ENCODE results near the gene AOPEP.

AOPEP gene

DNA sequence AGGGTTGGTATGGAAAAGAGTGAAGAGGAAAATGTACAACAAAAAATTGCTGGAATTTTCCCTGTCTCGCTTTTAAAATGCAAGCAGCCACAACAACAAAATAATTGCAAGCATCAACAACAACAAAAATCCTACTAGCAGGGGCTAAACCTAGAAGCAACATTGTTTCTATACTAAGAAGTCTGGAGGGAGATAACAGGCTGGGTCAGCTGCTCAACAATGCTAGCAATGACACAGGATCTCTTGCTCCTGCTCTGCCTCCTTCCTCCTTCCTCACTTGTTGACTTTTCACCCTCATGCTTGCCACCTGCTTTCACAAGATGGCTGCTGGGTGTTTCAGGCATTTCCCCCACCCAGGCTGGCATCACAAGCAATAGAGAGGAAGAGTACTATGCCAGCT lies 7.6 kb upstream of the AOPEP start:
- DNase-seq (ENCODE audit: low read depth) = no peak

DNA sequence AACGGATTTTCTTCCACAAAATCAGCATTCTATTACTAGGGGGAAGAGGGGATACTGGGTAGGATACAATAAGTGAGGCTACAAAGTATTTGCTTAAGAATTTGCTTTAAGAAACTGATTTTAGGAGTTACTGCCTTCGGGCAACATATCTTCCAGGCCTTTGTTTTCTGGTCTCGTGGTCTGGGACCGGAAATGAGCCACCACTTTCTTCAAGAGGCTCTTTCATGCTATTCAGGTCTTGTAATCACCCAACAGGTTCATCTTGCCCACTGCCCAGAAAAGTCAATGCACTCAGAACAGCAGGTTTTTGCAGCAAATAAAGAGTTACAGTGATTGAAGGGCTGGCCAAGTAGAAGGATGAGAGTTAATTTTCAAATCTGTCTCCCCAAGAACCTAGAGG lies 6.6 kb upstream of the AOPEP start:
- DNase-seq (ENCODE audit: low read depth) = no peak

DNA sequence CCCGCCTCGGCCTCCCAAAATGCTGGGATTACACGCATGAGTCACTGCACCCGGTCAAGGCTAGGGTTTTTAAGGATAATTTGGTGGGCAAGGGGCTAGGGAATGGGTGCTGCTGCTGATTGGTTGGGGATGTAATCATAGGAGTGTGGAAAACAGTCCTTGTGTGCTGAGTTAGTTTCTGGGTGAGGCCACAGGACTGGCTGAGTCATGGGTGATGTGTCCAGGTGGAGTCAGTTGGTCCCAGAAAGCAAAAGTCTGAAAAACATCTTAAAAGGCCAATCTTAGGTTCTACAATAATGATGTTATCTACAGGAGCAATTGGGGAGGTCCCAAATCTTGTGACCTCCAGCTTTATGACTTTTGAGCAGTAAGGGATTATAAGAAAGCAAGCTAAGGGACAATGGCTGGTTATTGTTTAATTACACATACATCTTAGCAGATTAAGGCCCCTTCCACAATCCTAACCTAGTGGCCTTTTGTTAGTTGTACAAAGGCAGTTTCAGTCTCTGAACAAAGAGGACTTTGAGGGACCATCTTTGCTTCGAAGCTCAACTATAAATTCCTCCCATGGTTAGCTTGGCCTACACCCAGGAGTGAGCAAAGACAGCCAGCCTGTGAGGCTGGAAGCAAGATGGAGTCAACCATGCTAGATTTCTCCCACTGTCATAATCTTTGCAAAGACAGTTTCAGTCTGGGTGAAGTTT lies 5.5 kb upstream of the AOPEP start:
- no peak for DNase-seq (ENCODE audit: low read depth)

DNA sequence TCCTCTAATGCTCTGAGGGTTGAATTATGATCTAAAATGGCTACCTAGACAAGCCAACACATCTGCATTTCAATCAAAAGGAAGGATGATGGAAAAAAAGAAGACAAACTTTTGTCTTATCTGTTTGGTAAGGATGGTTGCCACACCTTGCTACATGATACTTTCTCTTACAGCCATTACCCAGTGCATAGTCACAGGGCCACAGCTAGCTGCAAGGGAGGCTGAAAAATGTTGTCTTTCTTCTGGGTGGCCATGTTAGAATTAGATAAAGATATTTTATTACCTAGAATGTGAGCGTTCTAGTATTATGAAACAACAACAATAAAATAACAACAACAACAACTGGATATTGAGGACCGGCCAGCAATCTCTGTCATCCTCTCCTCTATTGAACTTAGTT lies 4.7 kb upstream of the AOPEP start:
- no peak for DNase-seq (ENCODE audit: low read depth)

DNA sequence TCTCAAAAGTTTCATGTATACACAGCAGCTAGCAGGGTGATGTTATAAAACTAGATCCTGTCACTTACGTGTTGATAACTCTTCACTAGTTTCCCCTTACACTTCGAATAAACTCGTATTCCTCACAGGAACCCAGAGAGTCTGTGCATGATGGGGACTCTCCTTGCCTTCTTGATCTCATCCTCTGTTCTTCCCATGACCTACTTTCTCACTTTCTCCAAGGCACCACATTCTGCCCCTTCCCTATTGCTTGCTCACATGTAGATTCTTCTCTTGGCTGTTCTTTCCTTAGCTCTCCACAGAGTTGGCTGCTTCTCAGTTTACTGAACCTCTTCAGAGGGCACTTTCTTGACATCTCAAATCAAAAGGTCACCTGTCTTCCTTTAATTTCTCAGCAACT lies 1.2 kb upstream of the AOPEP start:
- DNase-seq (ENCODE audit: low read depth) = no peak

DNA sequence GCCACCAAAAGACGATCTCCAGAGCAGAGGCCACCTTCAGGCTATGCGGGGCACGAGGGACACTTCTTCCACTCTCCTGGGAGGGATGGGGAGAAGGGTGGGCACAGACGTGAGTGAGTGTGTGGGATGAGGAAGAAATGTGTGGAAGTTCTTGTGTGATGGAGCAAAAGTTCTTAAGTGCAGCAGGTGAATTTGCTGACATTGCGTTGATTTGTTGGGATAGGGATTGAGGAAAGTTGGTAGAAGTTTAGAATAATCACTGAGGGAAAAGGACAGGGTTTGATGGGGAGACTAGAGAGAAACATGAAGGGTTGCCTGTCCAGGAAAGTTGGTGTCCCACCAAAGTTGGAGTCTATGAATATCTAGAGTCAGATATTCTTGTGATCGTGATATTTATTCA lies 2.2 kb downstream of the AOPEP start:
- no peak for DNase-seq (ENCODE audit: low read depth)

DNA sequence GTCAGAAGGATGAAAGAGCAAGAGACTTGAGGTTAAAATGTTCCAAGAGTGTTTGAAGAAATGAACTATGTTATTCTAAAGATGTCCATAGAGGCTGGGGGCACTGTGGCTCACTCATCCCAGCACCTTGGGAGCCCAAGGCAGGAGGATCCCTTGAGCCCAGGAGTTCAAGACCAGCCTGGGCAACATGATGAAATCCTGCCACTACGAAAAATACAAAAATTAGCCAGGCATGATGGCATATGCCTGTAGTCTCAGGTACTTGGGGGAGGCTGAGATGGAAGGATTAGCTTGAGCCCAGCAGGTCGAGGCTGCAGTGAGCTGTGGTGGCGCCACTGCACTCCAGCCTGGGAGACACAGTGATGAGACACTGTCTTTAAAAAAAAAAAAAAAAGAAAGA lies 2.7 kb downstream of the AOPEP start:
- no peak for DNase-seq (ENCODE audit: low read depth)

DNA sequence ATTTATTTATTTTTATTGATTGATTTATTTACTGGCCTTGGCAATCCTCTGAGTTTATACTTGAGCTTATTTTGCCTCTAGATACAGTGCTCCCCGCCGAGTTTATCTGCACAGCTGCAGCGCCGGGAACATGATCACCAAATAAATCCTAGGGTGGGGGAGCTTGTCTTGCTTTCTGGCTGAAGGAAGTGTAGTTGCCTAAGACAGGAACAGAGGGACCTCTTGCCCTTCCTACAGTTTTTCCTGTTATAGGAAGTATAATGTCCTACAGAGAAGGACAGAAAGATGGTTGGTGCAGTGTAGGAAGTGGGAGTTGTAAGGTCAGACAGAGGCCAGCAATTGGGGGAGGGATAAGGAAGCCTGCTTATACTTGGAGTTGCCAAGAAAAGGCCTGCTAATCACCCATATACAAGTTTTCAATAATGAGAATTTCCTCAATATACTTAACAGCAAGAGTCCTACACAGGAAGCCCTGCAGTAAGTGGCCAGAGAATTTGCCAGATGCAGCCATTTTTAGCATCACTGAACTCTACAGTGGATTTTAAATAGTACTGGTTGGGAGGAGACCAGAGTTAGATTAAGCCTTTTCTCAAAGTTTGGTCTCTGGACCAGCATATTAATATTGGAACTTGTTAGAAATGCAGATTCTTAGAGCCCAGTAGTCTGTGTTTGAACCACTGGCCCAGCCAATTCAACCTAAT lies 7.7 kb downstream of the AOPEP start:
- no peak for DNase-seq (ENCODE audit: low read depth)

DNA sequence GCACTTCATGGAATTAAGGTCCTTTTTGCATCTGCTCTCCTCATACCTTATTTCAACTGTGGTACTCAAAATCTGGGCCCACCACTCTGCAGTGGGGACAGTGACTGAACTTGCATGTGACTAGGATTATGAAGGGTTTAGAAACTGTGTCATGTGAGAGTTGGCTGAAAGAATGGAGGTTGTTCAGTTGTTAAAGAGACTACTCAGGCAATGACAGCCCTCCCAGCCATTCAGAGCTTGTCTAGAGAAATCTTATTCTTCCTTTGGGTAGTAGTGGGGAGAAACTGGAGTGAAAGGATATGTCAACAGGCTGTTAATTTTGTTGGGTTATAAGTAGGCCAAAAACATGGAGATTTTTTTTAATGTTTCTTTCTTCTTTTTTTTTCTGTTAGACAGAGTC lies 10.3 kb downstream of the AOPEP start:
- DNase-seq (ENCODE audit: low read depth) = no peak

DNA sequence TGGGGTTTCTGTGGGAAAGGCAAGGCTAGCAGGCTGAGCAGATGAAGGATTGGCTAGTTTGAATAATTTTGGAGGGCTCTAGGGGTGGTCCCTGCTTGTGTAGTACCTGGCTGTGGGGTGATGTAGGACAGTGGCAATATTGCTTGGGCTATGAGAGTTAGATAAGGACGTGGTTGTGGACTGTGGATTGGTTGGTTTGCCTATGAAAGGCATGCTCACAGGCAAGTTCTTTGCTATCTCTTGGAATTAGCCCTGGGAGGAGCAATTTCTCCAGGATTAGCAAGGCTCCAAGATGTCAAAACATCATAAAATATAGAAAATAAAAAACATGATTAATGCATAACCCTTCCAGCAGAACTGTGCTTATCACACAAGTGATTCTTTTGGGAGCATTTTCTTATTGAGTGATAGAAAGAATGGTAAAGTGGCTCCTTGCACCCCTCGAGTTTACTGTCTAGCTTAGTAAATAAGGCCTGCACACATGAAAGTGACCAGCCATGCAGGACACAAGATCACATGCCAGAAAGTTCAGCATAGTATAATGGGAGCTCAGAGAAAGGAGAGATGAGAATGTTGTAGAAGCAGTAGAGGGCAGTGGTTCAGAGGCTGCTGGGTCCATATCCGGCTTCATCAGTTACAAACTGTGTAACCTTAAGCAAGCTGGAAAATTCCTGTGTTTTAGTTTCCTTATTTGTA lies 13.8 kb downstream of the AOPEP start:
- DNase-seq (ENCODE audit: low read depth) = peak; percentile 15

DNA sequence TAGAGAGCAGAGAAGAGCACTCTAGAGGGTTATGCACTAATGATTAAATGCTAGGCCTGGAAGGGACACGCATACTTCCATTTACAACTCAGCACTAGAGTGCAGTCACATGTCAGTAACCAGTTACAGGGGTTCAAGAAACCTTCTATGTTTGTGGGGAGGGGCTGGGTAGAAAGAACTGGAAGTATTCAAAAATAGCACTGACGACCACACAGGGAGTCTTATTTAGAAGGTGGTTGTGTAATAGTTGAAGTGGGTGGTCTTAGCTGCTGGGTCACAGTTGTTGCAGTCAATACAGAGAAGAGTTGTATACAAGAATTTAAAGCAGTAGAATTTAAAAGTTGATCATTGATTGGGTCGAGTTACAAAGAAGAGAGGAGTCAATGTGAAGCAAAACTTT lies 15.4 kb downstream of the AOPEP start:
- no peak for DNase-seq (ENCODE audit: low read depth)

DNA sequence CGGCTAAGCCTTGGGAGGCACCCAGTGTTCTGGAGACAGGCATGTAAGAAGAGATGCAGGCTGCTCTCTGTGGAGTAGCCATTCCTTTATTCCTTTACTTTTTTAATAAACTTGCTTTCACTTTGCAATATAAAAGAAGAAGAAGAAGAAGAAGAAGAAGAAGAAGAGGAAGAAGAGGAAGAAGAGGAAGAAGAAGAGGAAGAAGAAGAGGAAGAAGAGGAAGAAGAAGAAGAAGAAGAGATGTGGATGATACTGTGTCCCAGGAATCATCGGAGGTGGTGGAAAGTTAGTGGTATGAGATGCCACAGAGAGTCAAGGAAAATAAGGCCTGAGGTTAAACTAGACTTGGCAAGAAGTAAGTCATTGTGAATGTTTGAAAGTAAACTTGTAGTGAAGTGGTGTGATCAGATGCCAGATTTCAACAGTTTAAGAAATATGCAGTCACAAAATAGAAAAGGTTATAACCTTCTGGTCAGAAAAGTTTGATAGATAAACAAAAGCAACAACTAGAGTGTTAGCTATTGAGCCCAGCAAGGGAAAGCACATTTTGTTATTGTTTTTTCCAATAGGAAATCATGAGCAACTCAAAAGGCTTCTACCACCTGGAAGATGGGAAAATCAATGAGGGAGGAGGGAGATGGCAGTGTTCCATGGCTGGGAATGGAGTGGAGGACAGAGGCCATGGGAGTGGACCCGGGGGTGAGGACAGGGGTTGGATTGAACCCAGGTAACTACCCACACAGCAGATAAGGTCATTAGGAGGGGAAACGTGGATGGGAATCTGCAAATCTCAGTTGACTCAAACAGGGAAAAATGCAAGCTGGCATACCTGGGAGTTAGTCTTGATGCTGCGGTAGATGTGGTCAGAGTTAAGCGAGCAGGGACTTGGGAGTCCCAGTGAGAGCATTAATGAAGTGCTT lies 16.8 kb downstream of the AOPEP start:
- DNase-seq (ENCODE audit: low read depth) = no peak

DNA sequence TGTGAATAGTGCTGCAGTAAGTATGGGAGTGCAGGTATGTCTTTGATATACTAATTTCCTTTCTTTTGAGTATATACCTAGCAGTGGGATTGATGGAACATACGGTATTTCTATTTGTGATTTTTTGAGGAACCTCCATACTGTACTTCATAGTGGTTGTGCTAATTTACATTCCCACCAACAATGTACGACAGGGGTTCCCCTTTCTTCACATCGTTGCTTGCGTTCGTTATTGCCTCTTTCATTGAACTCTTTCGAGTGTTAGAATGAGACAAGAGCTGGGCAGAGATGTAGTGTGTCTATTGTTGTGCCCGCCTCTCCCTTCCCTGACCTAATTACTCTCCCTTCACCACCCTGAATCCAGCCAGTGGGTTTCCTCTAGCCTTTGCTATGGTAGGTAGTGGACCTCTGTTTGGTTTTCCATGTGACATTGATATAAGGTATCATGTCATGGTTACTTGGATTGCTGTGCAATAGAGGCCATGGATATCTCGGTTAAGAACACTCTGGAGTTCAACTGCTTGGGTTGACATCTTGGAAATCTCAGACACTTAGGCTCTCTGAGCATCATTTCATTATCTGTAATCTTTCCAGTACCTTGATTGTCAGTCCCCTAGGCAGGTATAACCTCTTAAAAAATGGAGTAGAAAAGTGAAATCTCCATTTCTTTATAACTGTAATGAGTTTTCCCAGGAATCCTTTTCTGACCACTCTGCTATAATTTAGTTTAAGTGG lies 19.5 kb downstream of the AOPEP start:
- no peak for DNase-seq (ENCODE audit: low read depth)

DNA sequence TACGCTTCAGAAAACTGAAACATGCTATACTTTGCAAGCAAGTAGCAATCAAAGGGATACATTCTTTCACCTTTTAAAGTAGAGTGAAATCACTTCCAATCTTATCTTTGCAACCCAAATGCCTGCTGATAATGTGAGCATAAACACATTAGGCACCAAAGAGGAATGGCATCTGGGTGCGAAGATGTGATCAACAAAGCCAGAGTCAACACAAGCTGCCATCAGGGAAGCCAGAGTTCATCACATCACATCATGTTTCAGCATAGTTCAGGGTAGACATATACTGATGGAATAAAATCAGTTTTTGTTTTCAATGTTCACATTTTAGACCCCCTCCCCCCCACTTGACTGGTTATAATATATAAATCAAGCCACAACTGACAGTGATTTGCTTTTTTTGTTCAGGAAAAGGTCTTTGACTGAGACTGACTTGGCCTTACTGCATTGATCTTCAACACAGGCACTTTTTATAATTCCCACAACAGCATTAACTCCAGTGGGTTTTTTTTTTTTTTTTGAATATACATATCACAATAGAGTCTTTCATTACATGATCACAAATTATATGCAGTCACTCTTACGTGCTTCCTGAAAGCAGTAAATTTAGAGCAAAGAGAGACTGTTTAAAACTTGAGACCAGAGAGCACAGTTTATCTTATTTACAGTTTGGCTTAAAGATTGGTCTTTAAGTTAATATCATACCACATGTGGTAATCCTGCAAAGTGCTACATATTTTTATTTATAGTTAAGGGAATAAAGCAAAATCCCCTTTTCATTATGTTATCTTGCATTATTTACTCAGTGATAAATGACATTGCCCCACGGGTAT lies 20.3 kb downstream of the AOPEP start:
- no peak for DNase-seq (ENCODE audit: low read depth)

DNA sequence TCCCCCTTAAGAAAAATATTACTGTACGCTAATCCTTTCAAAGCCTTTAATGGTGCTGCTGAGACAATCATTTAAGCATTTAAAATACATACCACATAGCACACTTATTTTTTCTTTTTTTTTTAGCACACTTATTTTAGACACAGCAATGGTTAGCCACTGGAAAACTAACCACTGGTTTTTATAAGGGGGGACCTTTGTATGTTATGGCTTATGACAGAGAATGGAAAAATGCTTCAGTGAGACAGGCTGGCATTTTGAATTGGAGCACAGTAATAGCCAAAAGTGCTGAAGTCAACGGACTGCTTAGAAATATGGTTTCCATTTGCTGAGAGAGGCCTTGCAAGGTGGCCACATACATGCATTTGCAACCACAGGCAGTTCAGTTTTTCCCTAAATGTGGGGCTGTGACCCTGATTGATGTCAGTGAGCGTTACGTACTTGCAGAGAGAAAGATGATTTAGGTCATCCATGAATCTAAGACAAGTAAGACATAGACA lies 28.5 kb downstream of the AOPEP start:
- DNase-seq (ENCODE audit: low read depth) = no peak

DNA sequence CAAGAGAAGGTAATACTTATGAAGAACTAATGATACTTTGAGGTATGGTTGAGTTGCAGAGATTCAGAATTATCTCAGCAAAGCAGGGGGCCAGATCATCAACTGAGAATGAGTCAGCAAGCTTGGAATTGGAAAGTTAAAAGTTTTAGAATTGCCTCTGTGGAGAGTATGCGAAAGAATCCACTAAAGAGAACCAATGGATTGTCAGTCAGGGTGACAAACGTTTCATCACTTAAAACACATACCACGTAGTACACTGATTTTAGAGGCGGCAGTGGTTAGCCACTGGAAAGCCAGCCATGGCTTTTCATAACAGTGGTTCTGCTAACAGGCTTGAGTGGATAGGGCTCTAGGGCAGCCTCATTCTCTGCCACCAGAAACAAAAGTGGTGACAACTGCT lies 30.7 kb downstream of the AOPEP start:
- DNase-seq (ENCODE audit: low read depth) = peak; percentile 28

DNA sequence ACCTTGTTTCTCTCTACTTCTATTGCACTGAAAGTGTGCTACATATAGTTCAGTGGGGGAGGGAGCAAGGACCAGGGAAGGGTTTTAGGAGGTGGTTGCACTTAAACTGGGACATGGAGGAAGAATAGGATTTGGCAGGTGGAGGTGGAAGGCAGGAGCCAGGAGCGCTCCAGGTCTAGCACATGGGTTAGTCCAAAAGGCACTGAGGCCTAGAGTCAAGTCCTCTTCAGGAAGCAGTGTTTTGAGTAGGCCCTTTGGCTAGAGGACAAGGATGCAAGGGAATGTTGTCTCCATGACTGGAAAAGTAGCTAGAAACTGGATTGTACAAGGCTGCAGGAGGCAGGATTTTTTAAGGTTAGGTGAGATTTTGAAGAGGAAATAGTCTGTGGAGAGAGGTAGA lies 31.5 kb downstream of the AOPEP start:
- no peak for DNase-seq (ENCODE audit: low read depth)

DNA sequence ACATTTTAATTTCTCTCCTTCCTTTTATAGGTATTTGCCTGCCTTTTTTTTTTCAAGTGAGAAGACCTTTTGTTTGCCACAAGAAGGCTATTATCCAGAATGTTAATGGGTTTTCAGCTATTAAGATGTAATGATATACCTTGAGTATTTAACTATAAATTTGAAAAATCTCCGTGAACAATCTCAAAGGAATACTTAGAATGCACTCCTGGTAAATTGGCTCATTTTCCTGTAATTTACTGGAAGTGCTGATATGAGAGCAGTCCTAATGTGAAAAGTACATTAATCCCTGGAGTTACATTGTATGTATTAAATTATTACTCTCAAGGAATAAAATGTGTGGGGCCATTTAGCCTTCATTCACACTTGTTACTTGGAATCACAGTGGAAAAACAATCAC lies 32.4 kb downstream of the AOPEP start:
- DNase-seq (ENCODE audit: low read depth) = no peak

DNA sequence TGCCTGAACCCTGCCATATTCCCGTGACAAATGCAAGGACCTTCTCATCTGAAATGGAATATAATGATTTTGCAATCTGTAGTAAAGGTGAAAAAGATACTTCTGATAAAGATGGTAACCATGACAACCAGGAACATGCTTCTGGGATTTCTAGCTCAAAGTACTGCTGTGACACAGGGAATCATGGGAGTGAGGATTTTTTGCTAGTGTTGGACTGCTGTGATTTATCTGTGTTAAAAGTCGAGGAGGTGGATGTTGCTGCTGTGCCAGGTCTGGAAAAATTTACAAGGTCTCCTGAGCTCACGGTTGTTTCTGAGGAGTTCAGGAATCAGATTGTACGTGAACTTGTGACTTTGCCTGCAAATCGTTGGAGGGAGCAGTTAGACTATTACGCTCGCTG lies 33.5 kb downstream of the AOPEP start:
- DNase-seq (ENCODE audit: low read depth) = no peak

DNA sequence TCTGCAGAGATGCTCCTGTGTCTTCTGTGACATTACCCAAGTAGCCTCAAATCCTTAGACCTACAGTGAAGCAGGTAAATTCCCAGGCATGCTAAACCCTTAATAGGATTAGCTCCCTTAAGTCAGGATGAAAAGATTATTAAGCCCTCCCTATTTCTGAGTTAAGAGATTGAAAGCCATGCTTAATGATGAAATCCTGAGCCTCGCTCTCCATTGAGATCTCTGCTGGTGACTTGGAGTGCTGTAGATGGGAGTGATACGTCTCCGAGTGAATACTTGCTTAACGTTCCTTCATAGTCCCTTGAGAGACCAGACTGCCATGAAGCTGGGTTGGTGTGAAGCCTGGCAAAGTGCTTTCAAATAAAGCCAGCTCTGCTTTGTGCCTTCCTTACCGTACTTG lies 34.2 kb downstream of the AOPEP start:
- DNase-seq (ENCODE audit: low read depth) = no peak

DNA sequence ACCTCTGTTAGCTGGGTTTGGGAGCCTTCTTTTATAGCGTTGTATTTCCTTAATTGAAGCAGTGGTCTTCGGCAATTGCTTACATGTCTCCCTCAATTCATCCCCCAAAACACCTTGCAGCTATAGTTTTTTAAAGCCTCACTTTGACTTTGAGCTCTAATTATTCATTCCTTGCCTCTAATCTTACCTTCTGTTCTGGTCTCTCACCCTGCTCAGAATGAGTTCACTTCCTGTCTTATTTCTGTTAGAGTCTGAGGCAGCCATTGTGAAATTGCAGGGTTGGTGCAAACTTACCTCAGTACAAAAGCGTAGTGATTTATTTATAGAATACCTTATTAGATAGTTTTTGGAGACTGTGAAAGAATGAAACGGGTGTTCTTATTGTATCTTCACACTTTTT lies 35.0 kb downstream of the AOPEP start:
- no peak for DNase-seq (ENCODE audit: low read depth)

All from GM04504 (cell line).